ENCODE results near the gene FAM163B.

DNA sequence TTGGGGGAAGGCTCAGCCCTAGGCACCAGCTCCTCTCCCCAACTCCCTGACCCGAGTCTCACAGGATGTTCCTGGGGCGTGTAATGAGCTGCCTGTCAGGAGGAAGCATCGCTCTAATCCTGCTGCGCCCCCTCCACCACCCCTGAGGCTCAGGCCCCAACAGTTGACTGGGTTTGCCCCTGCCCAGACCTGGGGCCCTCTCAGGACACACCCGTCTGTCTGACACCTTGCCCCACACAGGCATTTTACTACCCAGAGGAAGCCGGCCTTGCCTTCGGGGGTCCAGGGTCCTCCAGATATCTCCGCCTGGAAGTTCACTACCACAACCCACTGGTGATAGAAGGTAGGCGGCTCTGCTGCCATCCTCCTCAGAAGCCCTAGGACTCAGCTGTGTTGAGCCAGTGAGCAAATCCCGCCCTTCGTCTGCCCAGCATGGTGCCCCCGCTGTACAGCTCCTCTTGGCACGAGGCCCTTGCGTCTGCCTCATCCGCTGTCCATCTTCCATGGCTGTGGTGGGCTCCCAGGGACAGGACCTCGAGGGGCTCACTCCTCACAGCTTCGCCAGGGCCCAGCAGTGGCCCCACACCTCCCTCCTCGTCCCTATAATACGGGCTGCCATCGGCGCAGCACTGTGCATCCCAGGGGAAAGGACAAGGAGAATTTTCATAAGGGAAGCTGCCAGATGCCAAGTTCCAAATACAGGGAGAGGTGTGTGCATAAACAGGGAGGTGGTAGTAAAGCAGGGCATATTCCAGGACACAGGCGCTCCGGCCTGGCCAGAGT, 35.0 kb upstream of the FAM163B start:
- TF ChIP-seq, protein P1, sequence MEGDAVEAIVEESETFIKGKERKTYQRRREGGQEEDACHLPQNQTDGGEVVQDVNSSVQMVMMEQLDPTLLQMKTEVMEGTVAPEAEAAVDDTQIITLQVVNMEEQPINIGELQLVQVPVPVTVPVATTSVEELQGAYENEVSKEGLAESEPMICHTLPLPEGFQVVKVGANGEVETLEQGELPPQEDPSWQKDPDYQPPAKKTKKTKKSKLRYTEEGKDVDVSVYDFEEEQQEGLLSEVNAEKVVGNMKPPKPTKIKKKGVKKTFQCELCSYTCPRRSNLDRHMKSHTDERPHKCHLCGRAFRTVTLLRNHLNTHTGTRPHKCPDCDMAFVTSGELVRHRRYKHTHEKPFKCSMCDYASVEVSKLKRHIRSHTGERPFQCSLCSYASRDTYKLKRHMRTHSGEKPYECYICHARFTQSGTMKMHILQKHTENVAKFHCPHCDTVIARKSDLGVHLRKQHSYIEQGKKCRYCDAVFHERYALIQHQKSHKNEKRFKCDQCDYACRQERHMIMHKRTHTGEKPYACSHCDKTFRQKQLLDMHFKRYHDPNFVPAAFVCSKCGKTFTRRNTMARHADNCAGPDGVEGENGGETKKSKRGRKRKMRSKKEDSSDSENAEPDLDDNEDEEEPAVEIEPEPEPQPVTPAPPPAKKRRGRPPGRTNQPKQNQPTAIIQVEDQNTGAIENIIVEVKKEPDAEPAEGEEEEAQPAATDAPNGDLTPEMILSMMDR (IDR thresholded peaks at IDR 0.05), result no peak
- no peak for TF ChIP-seq POLR2AphosphoS5 (IDR thresholded peaks at IDR 0.05)

Measured in transverse colon (tissue), 4 donors.